ENCODE measurements around the gene INTS12.
"Not testable (repeated sequence)": the region's sequence is repeated elsewhere in the genome, so short reads cannot be mapped to it uniquely, and the experiment has no call there.

GRCh38 chr4:105695832-105696231 is 12.7 kb downstream of the INTS12 start:
- not testable (repeated sequence) for TF ChIP-seq EP300 (IDR thresholded peaks at IDR 0.05; ENCODE audit: borderline replicate concordance in 1 of 2, control insufficient read depth in 1 of 2, low read depth in 2 of 2, low read length in 2 of 2); POLR2A (IDR thresholded peaks at IDR 0.05; ENCODE audit: low read depth, low read length); CTCF (IDR thresholded peaks at IDR 0.05 in 2 of 3, conservative IDR thresholded peaks at IDR 0.05 in 1 of 3; ENCODE audit: control insufficient read depth in 2 of 3, extremely low read depth in 1 of 3, insufficient read depth in 1 of 3, low read depth in 3 of 3, low read length in 3 of 3); EZH2 (IDR thresholded peaks at IDR 0.05; ENCODE audit: borderline replicate concordance, control insufficient read depth, low read depth, low read length); CHD4 (IDR thresholded peaks at IDR 0.05); ATF7 (IDR thresholded peaks at IDR 0.05; ENCODE audit: low read depth); SMC3 (IDR thresholded peaks at IDR 0.05; ENCODE audit: borderline replicate concordance, low read length); ZBED1 (IDR thresholded peaks at IDR 0.05; ENCODE audit: borderline replicate concordance)
